Measurements from ENCODE around the gene PDE4A. TPM values are rescaled to one million over a fixed set of nuclear protein-coding genes. Genes with fewer than 3 reads are reported as not detected.
A peak's percentile ranks its signal among the peaks of the same experiment; 100 is the strongest.

Gene PDE4A
- total and polyA plus RNA-seq, 10 of the 15 experiments (the other 5 are each of a cell fraction or from before 2014, with no cell fraction given) = 0.24 to 13.3 (median 4.9) TPM

- in situ Hi-C loops (cut with MboI) (no loop called here), intact Hi-C loops (cut with micrococcal nuclease; ENCODE audit: unreplicated experiment) (no loop called here)
- ChIA-PET RAD21 (ENCODE audit: unreplicated experiment) (interaction anchor here (0.5 to 3.7 kb wide), 9 partner anchors 11 to 330 kb away, joined by 3 to 21 read pairs (median 6); partner anchors contain the start of genes CDC37, ICAM1 and PDE4A), POLR2A (interaction anchor here (0.5 to 3.3 kb wide), 11 partner anchors 14 to 1901 kb away, joined by 3 to 16 read pairs (median 3); no protein-coding TSS in a partner anchor), SMC1A (ENCODE audit: uncharacterized antibody, unreplicated experiment) (interaction anchor here (0.9 to 17.7 kb wide), 2 partner anchors 21 to 40 kb away, joined by 3 to 364 read pairs; partner anchors contain the start of gene CDC37), CTCF (interaction anchor here (1.4 to 27.3 kb wide), 2 partner anchors 22 to 44 kb away, joined by 3 to 1053 read pairs; partner anchors contain the start of genes CDC37 and PDE4A)
- Histone ChIP-seq H3K9ac (ENCODE audit: control insufficient read depth, insufficient read depth, low read length) (peak overlapping the region; percentile 53), H3K27me3 (replicated peaks in 1 of 2; ENCODE audit: control insufficient read depth in 2 of 2, insufficient read depth in 2 of 2, low read length in 1 of 2) (peaks cover 0 to 4% of the 10 kb centered on the region in 2 experiments; a peak in 1 of 4 replicates), H3K9me3 (replicated peaks; ENCODE audit: control insufficient read depth, insufficient read depth, low read length) (no peaks in the 10 kb centered on the region), H4K20me1 (ENCODE audit: control insufficient read depth, insufficient read depth) (no peaks in the 10 kb centered on the region), H3K36me3 (ENCODE audit: control insufficient read depth in 2 of 2, insufficient read depth in 2 of 2, low read length in 1 of 2) (no peaks in the 10 kb centered on the region; a peak in 1 of 4 replicates), H3K4me3 (peak overlapping the region; percentile 54; the same call in 1 of the 2 replicates), H3K27ac (ENCODE audit: control insufficient read depth, insufficient read depth) (peak overlapping the region; percentile 56; the same call in 1 of the 2 replicates), H3K4me1 (ENCODE audit: control insufficient read depth, insufficient read depth, low read length) (peaks cover 41% of the 10 kb centered on the region), H3K79me2 (ENCODE audit: control insufficient read depth, insufficient read depth, low read length) (peaks cover 2% of the 10 kb centered on the region; the same call in 1 of the 2 replicates), H2AFZ (ENCODE audit: control insufficient read depth, low read depth, low read length) (peak overlapping the region; percentile 72), H3K4me2 (ENCODE audit: control insufficient read depth, insufficient read depth) (peak overlapping the region; percentile 100)
- ATAC-seq = peak; percentile 66
- no peak for FAIRE-seq
- WGBS (ENCODE audit: insufficient coverage, insufficient replicate concordance, low lambda C conversion rate, missing lambda C conversion rate) = 4% methylated on average over 39 of the region's 64 CpGs
- BruUV-seq (replicated peaks) = no TSS peak
- DNase-seq (ENCODE audit: low read depth, low spot score) = no peak
- TF ChIP-seq CREB1 (IDR thresholded peaks at IDR 0.05; ENCODE audit: low read depth) (peak; percentile 56; the same call in 1 of the 2 replicates), SMC3 (IDR thresholded peaks at IDR 0.05; ENCODE audit: borderline replicate concordance, low read length) (no peak), BACH1 (IDR thresholded peaks at IDR 0.05; ENCODE audit: borderline replicate concordance) (peak; percentile 53; the same call in 1 of the 2 replicates), STAT1 (conservative IDR thresholded peaks at IDR 0.05) (no peak), JUNB (IDR thresholded peaks at IDR 0.05) (no peak), CTCF (IDR thresholded peaks at IDR 0.05 in 2 of 3, conservative IDR thresholded peaks at IDR 0.05 in 1 of 3; ENCODE audit: control insufficient read depth in 2 of 3, extremely low read depth in 1 of 3, insufficient read depth in 1 of 3, low read depth in 3 of 3, low read length in 3 of 3) (no peak), GATAD2B (conservative IDR thresholded peaks at IDR 0.05; ENCODE audit: low read depth) (peak; percentile 69), TAF1 (IDR thresholded peaks at IDR 0.05; ENCODE audit: borderline replicate concordance, low read depth, low read length) (no peak), MEF2B (IDR thresholded peaks at IDR 0.05; ENCODE audit: partially characterized antibody, poor library complexity, severe bottlenecking) (no peak), SMAD1 (IDR thresholded peaks at IDR 0.05; ENCODE audit: low read depth, partially characterized antibody) (peak; percentile 50), DPF2 (IDR thresholded peaks at IDR 0.05) (peak; percentile 22; the same call in 1 of the 2 replicates), YBX1 (IDR thresholded peaks at IDR 0.05) (no peak), SREBF1 (IDR thresholded peaks at IDR 0.05; ENCODE audit: low read length) (no peak), CHD1 (IDR thresholded peaks at IDR 0.05; ENCODE audit: low read depth, low read length) (no peak), NR2F1 (conservative IDR thresholded peaks at IDR 0.05) (peak; percentile 51; the same call in 1 of the 2 replicates), USF1 (IDR thresholded peaks at IDR 0.05; ENCODE audit: borderline replicate concordance, extremely low read length, insufficient read depth, low read depth, low read length) (no peak)
Measured at GRCh38 chr19:10431943-10432735, 11.8 kb downstream of the PDE4A start.

Data from GM12878 (cell line).